K562 (cell line): Measurements from ENCODE around the gene AURKB. TPM values are rescaled to one million over a fixed set of nuclear protein-coding genes. Genes with fewer than 3 reads are reported as not detected.

Experiments
- ADNP ChIP-seq: fragments of 200-800 bp; sonication (Bioruptor generic); IDR thresholded peaks from 2 replicates; pipeline ENCODE4 v1.6.1; 2016; ENCODE audit warnings: missing genetic modification characterization, missing compliant biosample characterization
- ATF4 ChIP-seq: fragments of 450-650 bp; formaldehyde crosslinking; IDR thresholded peaks from 2 replicates; pipeline ENCODE4 v1.4.0; 2022; ENCODE audit warnings: mild to moderate bottlenecking, moderate library complexity
- BCLAF1 ChIP-seq, 2 experiments: fragments of 450-650 bp in 1 of 2; IDR thresholded peaks; 2 replicates each; pipeline ENCODE4 v1.6.1; 2011 to 2017; ENCODE audit warnings: low read depth in 2 of 2, antibody characterized with exemption in 1 of 2, borderline replicate concordance in 1 of 2, low read length in 1 of 2, mild to moderate bottlenecking in 1 of 2, mixed read lengths in 1 of 2; ENCODE audit not compliant: control insufficient read depth in 1 of 2
- CEBPB ChIP-seq: fragments of 450-650 bp; IDR thresholded peaks from 2 replicates; pipeline ENCODE4 v1.6.1; 2016; ENCODE audit warnings: missing genetic modification characterization, missing compliant biosample characterization
- CSDE1 ChIP-seq, 2 experiments: fragments of 450-650 bp; IDR thresholded peaks; 2 replicates each; pipeline ENCODE4 v1.6.1; 2016; ENCODE audit warnings: mild to moderate bottlenecking in 1 of 2
- FOXK2 ChIP-seq, 2 experiments: fragments of 450-650 bp; IDR thresholded peaks in 1 of 2; conservative IDR thresholded peaks in 1 of 2; 2 replicates each; pipeline ENCODE4 v1.6.1; 2016; ENCODE audit warnings: low read depth in 2 of 2, mild to moderate bottlenecking in 1 of 2
- GABPA ChIP-seq: fragments of 200-800 bp; sonication (Bioruptor generic); conservative IDR thresholded peaks from 2 replicates; pipeline ENCODE4 v1.6.1; 2016; ENCODE audit warnings: low read depth, missing genetic modification characterization, missing compliant biosample characterization
- GABPB2 ChIP-seq: fragments of 250-450 bp; sonication (Bioruptor Pico); conservative IDR thresholded peaks from 2 replicates; pipeline ENCODE4 v1.5.1; 2021; ENCODE audit warnings: mild to moderate bottlenecking
- GTF2E2 ChIP-seq: fragments of 200-800 bp; sonication (Bioruptor generic); IDR thresholded peaks from 2 replicates; pipeline ENCODE4 v1.6.1; 2016; ENCODE audit warnings: missing genetic modification characterization, missing compliant biosample characterization
- HNRNPK ChIP-seq: fragments of 200-400 bp; formaldehyde crosslinking; IDR thresholded peaks from one replicate; pipeline ENCODE4 v1.6.1; 2018; ENCODE audit warnings: mild to moderate bottlenecking, low read depth, low read length; ENCODE audit not compliant: poor library complexity, severe bottlenecking
- MTA2 ChIP-seq: fragments of 450-650 bp; IDR thresholded peaks from 2 replicates; pipeline ENCODE4 v1.6.1; 2016; ENCODE audit warnings: low read depth
- MTF1 ChIP-seq: fragments of 250-450 bp; sonication (Bioruptor Pico); IDR thresholded peaks from 2 replicates; pipeline ENCODE4 v1.9.0; 2021; ENCODE audit warnings: moderate library complexity, mild to moderate bottlenecking, inconsistent platforms, borderline replicate concordance
- NCOA2 ChIP-seq, 2 experiments: fragments of 450-650 bp; IDR thresholded peaks; 2 replicates each; pipeline ENCODE4 v1.6.1; 2018; ENCODE audit warnings: mild to moderate bottlenecking in 2 of 2, moderate library complexity in 1 of 2; ENCODE audit not compliant: partially characterized antibody in 2 of 2
- PTTG1 ChIP-seq: fragments of 450-650 bp; IDR thresholded peaks from 2 replicates; pipeline ENCODE4 v1.6.1; 2016; ENCODE audit warnings: low read depth, mild to moderate bottlenecking, missing genetic modification characterization, missing compliant biosample characterization
- RB1 ChIP-seq: fragments of 450-650 bp; IDR thresholded peaks from 2 replicates; pipeline ENCODE4 v1.6.1; 2017; ENCODE audit warnings: low read depth, mild to moderate bottlenecking
- RBM15 ChIP-seq: fragments of 200-400 bp; formaldehyde crosslinking; IDR thresholded peaks from 2 replicates; pipeline ENCODE4 v1.6.1; 2018; ENCODE audit warnings: mild to moderate bottlenecking, low read length, moderate library complexity; ENCODE audit not compliant: insufficient read depth
- THRAP3 ChIP-seq: fragments of 450-650 bp; IDR thresholded peaks from 2 replicates; pipeline ENCODE4 v1.6.1; 2016; ENCODE audit warnings: mild to moderate bottlenecking, inconsistent platforms, borderline replicate concordance
- ZBTB43 ChIP-seq: sonication (generic); formaldehyde crosslinking; IDR thresholded peaks from 2 replicates; pipeline ENCODE4 v1.8.0; 2023; ENCODE audit warnings: mild to moderate bottlenecking, missing genetic modification reagents
- ZNF197 ChIP-seq: fragments of 200-800 bp; sonication (Bioruptor generic); IDR thresholded peaks from 2 replicates; pipeline ENCODE4 v1.6.1; 2016; ENCODE audit warnings: low read depth, missing genetic modification characterization, missing compliant biosample characterization
- ZNF408 ChIP-seq: fragments of 250-450 bp; sonication (Bioruptor Pico); IDR thresholded peaks from 2 replicates; pipeline ENCODE4 v1.4.0; 2020; ENCODE audit warnings: low read depth, mild to moderate bottlenecking, moderate library complexity
- ZNF830 ChIP-seq: fragments of 250-450 bp; sonication (Bioruptor Pico); IDR thresholded peaks from 2 replicates; pipeline ENCODE4 v1.5.0; 2021; ENCODE audit warnings: mild to moderate bottlenecking
- polyA plus RNA-seq, 8 experiments: library from polyadenylated mRNA; depleted of rRNA in 4 of 8; stranded (reverse) in 5 of 8; unstranded in 3 of 8; fragments of >200 nt; fragmentation: Nextera tagmentation in 2 of 8; fragmentation: Illumina TruSeq in 1 of 8; extraction: Ambion mirVana in 2 of 8; extraction: Trizol in 1 of 8; gene quantifications; 2 replicates each; pipeline versions ENCODE4 v1.2.1 to v1.2.3, GENCODE V29; 2011 to 2014; ENCODE audit warnings: inconsistent platforms in 1 of 8, missing spikeins in 1 of 8
- total RNA-seq, 7 experiments: library from RNA; depleted of rRNA in 6 of 7; stranded (reverse); fragments of >200 nt in 6 of 7; fragmentation: Illumina TruSeq in 2 of 7; extraction: Trizol in 2 of 7; gene quantifications; 2 replicates each; pipeline versions ENCODE4 v1.2.1 to v1.2.3, GENCODE V29; 2011 to 2021; ENCODE audit warnings: low replicate concordance in 1 of 7

AURKB gene
- total and polyA plus RNA-seq, 9 of the 15 experiments (the other 6 are each of a cell fraction or from before 2014, with no cell fraction given): 27.2 to 114 (median 74.8) TPM

GRCh38 chr17:8225813-8226535 lies 15.6 kb upstream of the AURKB start (continued):
- TF ChIP-seq ZBTB43 (CRISPR knock-in tag) (peak; percentile 40; the same call in 1 of the 2 replicates), GTF2E2 (0 out of 2 replicates have a peak, but pooled peaks have one; percentile 4), ADNP (tag) (peak; percentile 93), MTA2 (no peak), MTF1 (CRISPR knock-in tag) (no peak), FOXK2 (conservative IDR thresholded peaks at IDR 0.05 in 1 of 2, IDR thresholded peaks at IDR 0.05 in 1 of 2; ENCODE audit: low read depth in 2 of 2) (peak in 1 of 2 experiments; percentile 17; a peak in 2 of 4 replicates), ZNF197 (CRISPR knock-in tag) (0 out of 2 replicates have a peak, but pooled peaks have one; percentile 10), HNRNPK (no peak), RBM15 (no peak), BCLAF1 (IDR thresholded peaks at IDR 0.05; ENCODE audit: borderline replicate concordance in 1 of 2, control insufficient read depth in 1 of 2, low read depth in 2 of 2, low read length in 1 of 2) (peak in 1 of 2 experiments; percentile 52; a peak in 1 of 4 replicates), GABPB2 (CRISPR knock-in tag) (no peak), PTTG1 (tag) (no peak), ZNF830 (no peak), GABPA (tag) (no peak), ZNF408 (CRISPR knock-in tag) (no peak), THRAP3 (peak; percentile 42; the same call in 1 of the 2 replicates), ATF4 (CRISPR knock-in tag) (peak; percentile 29; the same call in 1 of the 2 replicates), NCOA2 (IDR thresholded peaks at IDR 0.05; ENCODE audit: partially characterized antibody in 2 of 2) (peak in 1 of 2 experiments; percentile 51), RB1 (no peak), CSDE1 (IDR thresholded peaks at IDR 0.05) (peak in 1 of 2 experiments; percentile 51; a peak in 1 of 4 replicates), CEBPB (tag) (peak; percentile 88)
